ENCODE measurements around the gene PLCB3. TPM values are rescaled to one million over a fixed set of nuclear protein-coding genes. Genes with fewer than 3 reads are reported as not detected.

Gene PLCB3
- total RNA-seq, 1 experiment from 2014 or later: 69.0 TPM

DNA sequence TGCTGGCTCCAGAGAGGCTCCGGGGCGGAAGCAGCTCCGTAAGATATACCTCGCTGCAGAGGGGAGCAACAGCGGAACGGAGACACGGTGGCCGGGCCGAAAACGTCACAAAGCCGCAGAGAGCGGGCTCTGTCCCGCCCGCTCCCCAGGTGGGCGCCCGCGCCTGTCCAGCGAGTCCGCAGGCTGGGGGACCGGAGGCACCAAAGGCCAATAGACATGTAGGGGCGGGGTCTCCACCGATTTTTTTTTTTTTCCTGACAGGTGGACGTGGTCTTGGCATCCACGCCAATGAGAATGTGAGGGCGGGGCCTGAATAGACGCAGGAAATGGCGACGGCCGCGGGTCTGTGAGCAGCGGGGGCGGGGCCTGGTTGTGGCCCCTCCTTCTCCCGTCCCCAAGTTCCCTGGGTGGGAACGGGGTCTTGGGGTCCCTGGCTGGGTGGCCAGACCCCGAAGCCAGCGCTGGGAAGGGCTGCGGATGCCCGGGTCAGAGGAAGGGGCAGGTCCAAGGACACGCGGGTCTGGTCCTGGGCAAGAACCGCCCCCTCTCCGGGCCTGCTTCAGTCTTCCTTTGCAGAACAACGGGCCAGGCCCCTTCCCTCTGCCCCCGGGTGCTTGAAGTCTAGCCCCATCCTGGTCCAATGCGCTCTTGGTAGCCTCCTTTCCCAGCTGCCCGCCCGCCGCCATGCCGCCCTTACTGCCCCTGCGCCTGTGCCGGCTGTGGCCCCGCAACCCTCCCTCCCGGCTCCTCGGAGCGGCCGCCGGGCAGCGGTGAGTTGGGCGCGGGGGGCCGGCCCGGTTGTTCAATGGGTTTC is 21.0 kb upstream of the PLCB3 start, which contains the start of gene DNAJC4:
TSS of gene DNAJC4 (plus strand) at position 378 of the 814 bp plus-strand sequence. CDS start at position 685, 307 bp downstream.
- ATAC-seq (peak; percentile 29), DNase-seq (peak; percentile 97)
- Histone ChIP-seq H3F3A (ENCODE audit: low read length, unreplicated experiment) (no peaks in the 10 kb centered on the region), H3K27me3 (ENCODE audit: low read length) (no peaks in the 10 kb centered on the region), H3K36me3 (ENCODE audit: low read depth, low read length) (no peaks in the 10 kb centered on the region), H3K9me2 (replicated peaks; ENCODE audit: low read length) (no peaks in the 10 kb centered on the region), H3K79me2 (ENCODE audit: low read length) (peaks cover 27% of the 10 kb centered on the region), H3K9me3 (ENCODE audit: low read length) (no peaks in the 10 kb centered on the region), H2AFZ (ENCODE audit: low read length) (peak within 1 kb of the TSS; percentile 84), H4K20me1 (ENCODE audit: low read length) (no peaks in the 10 kb centered on the region), H3K4me2 (ENCODE audit: low read length) (peak within 1 kb of the TSS; percentile 85), H3K4me1 (ENCODE audit: insufficient read depth, low read length) (peaks cover 38% of the 10 kb centered on the region), H3K9ac (ENCODE audit: low read length) (peak within 1 kb of the TSS; percentile 71), H3K4me3 (ENCODE audit: low read length) (peak within 1 kb of the TSS; percentile 88), H3K27ac (ENCODE audit: low read length) (no peak within 1 kb of the TSS; the same call in 1 of the 2 replicates)
- no TSS peak for BruUV-seq (replicated peaks)
- TF ChIP-seq EZH2phosphoT487 (IDR thresholded peaks at IDR 0.05; ENCODE audit: borderline replicate concordance, low read length) (no peak), EZH2 (IDR thresholded peaks at IDR 0.05; ENCODE audit: low read length, unreplicated experiment) (no peak)
- TF ChIP-seq, protein P1, sequence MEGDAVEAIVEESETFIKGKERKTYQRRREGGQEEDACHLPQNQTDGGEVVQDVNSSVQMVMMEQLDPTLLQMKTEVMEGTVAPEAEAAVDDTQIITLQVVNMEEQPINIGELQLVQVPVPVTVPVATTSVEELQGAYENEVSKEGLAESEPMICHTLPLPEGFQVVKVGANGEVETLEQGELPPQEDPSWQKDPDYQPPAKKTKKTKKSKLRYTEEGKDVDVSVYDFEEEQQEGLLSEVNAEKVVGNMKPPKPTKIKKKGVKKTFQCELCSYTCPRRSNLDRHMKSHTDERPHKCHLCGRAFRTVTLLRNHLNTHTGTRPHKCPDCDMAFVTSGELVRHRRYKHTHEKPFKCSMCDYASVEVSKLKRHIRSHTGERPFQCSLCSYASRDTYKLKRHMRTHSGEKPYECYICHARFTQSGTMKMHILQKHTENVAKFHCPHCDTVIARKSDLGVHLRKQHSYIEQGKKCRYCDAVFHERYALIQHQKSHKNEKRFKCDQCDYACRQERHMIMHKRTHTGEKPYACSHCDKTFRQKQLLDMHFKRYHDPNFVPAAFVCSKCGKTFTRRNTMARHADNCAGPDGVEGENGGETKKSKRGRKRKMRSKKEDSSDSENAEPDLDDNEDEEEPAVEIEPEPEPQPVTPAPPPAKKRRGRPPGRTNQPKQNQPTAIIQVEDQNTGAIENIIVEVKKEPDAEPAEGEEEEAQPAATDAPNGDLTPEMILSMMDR (conservative IDR thresholded peaks at IDR 0.05; ENCODE audit: low read depth, low read length): no peak
- CTCF ChIA-PET: interaction anchor here (0.6 to 1.4 kb wide), 2 partner anchors 26 to 126 kb away, joined by 3 to 15 read pairs; no protein-coding TSS in a partner anchor
- intact Hi-C loops (cut with micrococcal nuclease): loop anchor here (5.0 kb wide), 1 partner anchor 43 kb away; the partner anchor contains the start of gene STIP1
- POLR2A ChIA-PET (ENCODE audit: unreplicated experiment): no interaction called here

DNA sequence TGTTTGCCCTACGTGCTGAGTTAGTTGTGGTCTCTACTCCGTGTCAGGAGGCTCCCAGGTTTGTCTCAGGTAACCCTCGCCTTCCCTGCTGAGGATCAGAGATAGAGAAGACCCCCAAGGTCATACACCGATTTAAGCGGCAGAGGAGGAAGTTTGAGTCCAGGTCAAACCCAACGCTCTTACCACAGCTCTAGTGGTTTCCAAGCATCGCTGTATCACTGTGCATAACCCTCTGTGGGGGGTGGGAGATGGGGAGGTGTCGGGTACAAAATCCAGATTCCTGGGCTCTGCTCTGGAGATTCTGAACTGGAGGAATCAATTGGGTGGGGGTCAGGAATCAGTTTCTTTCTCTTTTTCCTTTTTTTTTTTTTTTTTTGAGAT is 20.4 kb upstream of the PLCB3 start:
- Histone ChIP-seq H3K9ac (ENCODE audit: low read length) (peak overlapping the region; percentile 71), H3K27ac (ENCODE audit: low read length) (no peak overlapping the region; the same call in 1 of the 2 replicates), H3K27me3 (ENCODE audit: low read length) (no peaks in the 10 kb centered on the region), H3K9me3 (ENCODE audit: low read length) (no peaks in the 10 kb centered on the region), H3F3A (ENCODE audit: low read length, unreplicated experiment) (no peaks in the 10 kb centered on the region), H3K79me2 (ENCODE audit: low read length) (peaks cover 27% of the 10 kb centered on the region), H2AFZ (ENCODE audit: low read length) (peak overlapping the region; percentile 84), H3K9me2 (replicated peaks; ENCODE audit: low read length) (no peaks in the 10 kb centered on the region), H3K4me3 (ENCODE audit: low read length) (peak overlapping the region; percentile 88), H4K20me1 (ENCODE audit: low read length) (no peaks in the 10 kb centered on the region), H3K4me2 (ENCODE audit: low read length) (peak overlapping the region; percentile 85), H3K36me3 (ENCODE audit: low read depth, low read length) (no peaks in the 10 kb centered on the region), H3K4me1 (ENCODE audit: insufficient read depth, low read length) (peaks cover 39% of the 10 kb centered on the region)
- CTCF ChIA-PET: no interaction called here
- POLR2A ChIA-PET (ENCODE audit: unreplicated experiment): no interaction called here
- ATAC-seq (no peak), DNase-seq (no peak)
- TF ChIP-seq EZH2 (IDR thresholded peaks at IDR 0.05; ENCODE audit: low read length, unreplicated experiment): no peak
- TF ChIP-seq EZH2phosphoT487 (IDR thresholded peaks at IDR 0.05; ENCODE audit: borderline replicate concordance, low read length): no peak
- TF ChIP-seq, protein P1 (conservative IDR thresholded peaks at IDR 0.05; ENCODE audit: low read depth, low read length): no peak
- no TSS peak for BruUV-seq (replicated peaks)
- intact Hi-C loops (cut with micrococcal nuclease): loop anchor here (5.0 kb wide), 1 partner anchor 44 kb away; the partner anchor contains the start of gene STIP1

DNA sequence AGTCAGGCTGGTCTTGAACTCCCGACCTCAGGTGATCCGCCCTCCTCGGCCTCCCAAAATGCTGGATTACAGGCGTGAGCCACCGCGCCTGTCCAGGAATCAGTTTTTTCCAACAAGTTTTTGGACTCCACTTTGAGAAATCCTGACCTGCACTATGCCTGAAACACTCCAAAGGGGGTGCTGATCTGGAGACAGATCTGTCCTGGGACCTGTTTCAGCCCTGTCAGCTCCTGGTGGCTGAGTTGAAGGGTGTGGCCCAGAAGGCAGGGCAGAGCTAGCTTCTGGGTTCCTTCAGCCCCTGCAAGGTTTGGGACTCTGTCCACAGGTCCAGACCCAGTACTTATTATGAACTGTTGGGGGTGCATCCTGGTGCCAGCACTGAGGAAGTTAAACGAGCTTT is 19.8 kb upstream of the PLCB3 start:
- DNase-seq (no peak), ATAC-seq (no peak)
- H3K9me3 ChIP-seq (ENCODE audit: low read length): no peaks in the 10 kb centered on the region
- no peak for TF ChIP-seq EZH2phosphoT487 (IDR thresholded peaks at IDR 0.05; ENCODE audit: borderline replicate concordance, low read length)
- TF ChIP-seq, protein P1 (conservative IDR thresholded peaks at IDR 0.05; ENCODE audit: low read depth, low read length): no peak
- TF ChIP-seq EZH2 (IDR thresholded peaks at IDR 0.05; ENCODE audit: low read length, unreplicated experiment): no peak
- no peak overlapping the region for H3K4me3 ChIP-seq (ENCODE audit: low read length)
- no peaks in the 10 kb centered on the region for H3F3A ChIP-seq (ENCODE audit: low read length, unreplicated experiment)
- no peaks in the 10 kb centered on the region for H4K20me1 ChIP-seq (ENCODE audit: low read length)
- H3K4me2 ChIP-seq (ENCODE audit: low read length): no peak overlapping the region
- no peak overlapping the region for H3K27ac ChIP-seq (ENCODE audit: low read length)
- CTCF ChIA-PET: no interaction called here
- peaks cover 23% of the 10 kb centered on the region for H3K79me2 ChIP-seq (ENCODE audit: low read length)
- H3K27me3 ChIP-seq (ENCODE audit: low read length): no peaks in the 10 kb centered on the region
- peaks cover 39% of the 10 kb centered on the region for H3K4me1 ChIP-seq (ENCODE audit: insufficient read depth, low read length)
- BruUV-seq (replicated peaks): no TSS peak
- no peaks in the 10 kb centered on the region for H3K9me2 ChIP-seq (replicated peaks; ENCODE audit: low read length)
- H3K9ac ChIP-seq (ENCODE audit: low read length): no peak overlapping the region
- intact Hi-C loops (cut with micrococcal nuclease): loop anchor here (5.0 kb wide), 1 partner anchor 44 kb away; the partner anchor contains the start of gene STIP1
- POLR2A ChIA-PET (ENCODE audit: unreplicated experiment): no interaction called here
- H2AFZ ChIP-seq (ENCODE audit: low read length): no peak overlapping the region
- no peaks in the 10 kb centered on the region for H3K36me3 ChIP-seq (ENCODE audit: low read depth, low read length)
